Osteoblast (primary cell): ENCODE results near the gene HOXC13. TPM values are rescaled to one million over a fixed set of nuclear protein-coding genes. Genes with fewer than 3 reads are reported as not detected.

Experiments
- DNase-seq: peaks from one replicate; pipeline ENCODE4 v3.0.0; 2011; ENCODE audit warnings: low spot score, mixed read lengths; ENCODE audit not compliant: insufficient read length; ENCODE audit errors: missing footprints
- H2AFZ ChIP-seq: 2 replicates; pipeline ENCODE4 v1.6.0; 2011; ENCODE audit warnings: mild to moderate bottlenecking, low read length
- H3K27ac ChIP-seq: 2 replicates; pipeline ENCODE4 v1.5.1; 2011; ENCODE audit warnings: mild to moderate bottlenecking, low read depth, low read length, moderate library complexity
- H3K27me3 ChIP-seq: 2 replicates; pipeline ENCODE4 v1.6.0; 2012; ENCODE audit warnings: mild to moderate bottlenecking, control low read depth, inconsistent platforms, low read length, moderate library complexity; ENCODE audit not compliant: insufficient read depth
- H3K36me3 ChIP-seq: 2 replicates; pipeline ENCODE4 v1.5.1; 2011; ENCODE audit warnings: mild to moderate bottlenecking, low read length, control low read depth, moderate library complexity; ENCODE audit not compliant: insufficient read depth
- H3K4me1 ChIP-seq: 2 replicates; pipeline ENCODE4 v1.5.1; 2011; ENCODE audit warnings: mild to moderate bottlenecking, low read length, control low read depth, moderate library complexity; ENCODE audit not compliant: insufficient read depth
- H3K4me2 ChIP-seq: 2 replicates; pipeline ENCODE4 v1.6.0; 2011; ENCODE audit warnings: mild to moderate bottlenecking, low read length; ENCODE audit not compliant: insufficient read depth
- H3K4me3 ChIP-seq: fragments of 200-600 bp; sonication (generic); 3 replicates; pipeline ENCODE4 v1.5.1; 2012; ENCODE audit warnings: mild to moderate bottlenecking, low read length, inconsistent platforms; ENCODE audit not compliant: insufficient read depth
- H3K79me2 ChIP-seq: 2 replicates; pipeline ENCODE4 v1.6.0; 2012; ENCODE audit warnings: mild to moderate bottlenecking, low read length, control low read depth, inconsistent platforms; ENCODE audit not compliant: insufficient read depth
- H3K9me3 ChIP-seq: 2 replicates; pipeline ENCODE4 v1.5.1; 2011; ENCODE audit warnings: low read depth, low read length, control low read depth
- H4K20me1 ChIP-seq: 2 replicates; pipeline ENCODE4 v1.6.0; 2012; ENCODE audit warnings: mild to moderate bottlenecking, low read length, control low read depth; ENCODE audit not compliant: insufficient read depth
- total RNA-seq: library from RNA; depleted of rRNA; stranded (reverse); fragments of >200 nt; gene quantifications from 2 replicates; pipeline ENCODE4 v1.2.3, GENCODE V29; 2012
- TF ChIP-seq, protein P1 (sequence below): IDR thresholded peaks from 2 replicates; pipeline ENCODE4 v1.5.1; 2011; ENCODE audit warnings: mild to moderate bottlenecking, low read depth, low read length, moderate library complexity; ENCODE audit errors: extremely low read depth

Gene HOXC13
- total RNA-seq, 1 donor = not detected

DNA sequence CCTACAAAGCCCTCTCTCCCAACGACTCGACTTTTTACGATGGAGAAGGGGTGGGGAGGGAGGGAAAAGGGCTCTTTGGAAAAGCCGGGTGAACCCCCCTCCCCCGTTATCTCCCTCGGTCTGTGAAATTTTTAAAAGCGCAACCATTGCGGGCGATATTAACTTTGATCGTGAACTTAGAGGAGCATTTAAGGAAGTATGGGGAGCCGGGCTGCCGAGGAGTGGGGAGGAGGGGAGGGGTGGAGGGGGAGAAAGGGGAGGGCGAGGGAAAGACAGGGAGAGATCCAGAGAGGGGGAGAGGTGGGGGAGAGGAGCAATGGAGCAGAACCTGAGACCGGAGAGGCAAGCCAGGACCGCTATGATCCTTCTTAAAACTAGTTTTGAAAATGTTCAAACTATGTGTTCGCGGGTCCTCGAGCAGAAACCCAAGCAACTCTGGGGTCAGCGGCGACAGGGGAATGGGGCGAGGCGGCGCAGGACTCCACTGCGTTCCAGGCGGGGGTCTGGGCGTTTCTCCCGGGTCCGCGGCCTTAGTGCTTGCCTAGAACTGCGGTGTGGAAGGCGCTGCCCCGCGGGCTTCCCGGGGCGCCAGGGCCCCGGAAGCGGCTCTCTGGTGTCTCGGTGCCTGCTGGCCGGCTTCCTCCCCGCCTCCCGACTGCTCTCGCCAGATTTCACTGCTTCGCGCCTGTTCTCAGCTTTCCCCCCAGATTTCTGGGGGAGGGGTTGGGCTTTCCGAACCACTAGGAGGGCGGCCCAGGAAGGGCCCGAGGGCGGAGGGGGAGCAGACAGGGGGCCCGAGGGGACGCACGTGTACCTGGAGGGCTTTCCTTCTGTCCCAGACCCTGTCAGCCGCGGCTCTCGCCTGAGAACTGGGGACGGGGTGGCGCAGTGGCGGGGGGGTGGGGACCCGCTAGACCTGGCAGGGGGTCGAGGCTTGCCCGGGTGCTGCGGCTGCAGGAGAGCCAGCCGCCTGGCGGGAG lies 35.7 kb downstream of the HOXC13 start, which contains the start of gene HOTAIR:
Gene HOTAIR (minus strand): TSS at position 871 of the 980 bp plus-strand sequence.
- TF ChIP-seq, protein P1, sequence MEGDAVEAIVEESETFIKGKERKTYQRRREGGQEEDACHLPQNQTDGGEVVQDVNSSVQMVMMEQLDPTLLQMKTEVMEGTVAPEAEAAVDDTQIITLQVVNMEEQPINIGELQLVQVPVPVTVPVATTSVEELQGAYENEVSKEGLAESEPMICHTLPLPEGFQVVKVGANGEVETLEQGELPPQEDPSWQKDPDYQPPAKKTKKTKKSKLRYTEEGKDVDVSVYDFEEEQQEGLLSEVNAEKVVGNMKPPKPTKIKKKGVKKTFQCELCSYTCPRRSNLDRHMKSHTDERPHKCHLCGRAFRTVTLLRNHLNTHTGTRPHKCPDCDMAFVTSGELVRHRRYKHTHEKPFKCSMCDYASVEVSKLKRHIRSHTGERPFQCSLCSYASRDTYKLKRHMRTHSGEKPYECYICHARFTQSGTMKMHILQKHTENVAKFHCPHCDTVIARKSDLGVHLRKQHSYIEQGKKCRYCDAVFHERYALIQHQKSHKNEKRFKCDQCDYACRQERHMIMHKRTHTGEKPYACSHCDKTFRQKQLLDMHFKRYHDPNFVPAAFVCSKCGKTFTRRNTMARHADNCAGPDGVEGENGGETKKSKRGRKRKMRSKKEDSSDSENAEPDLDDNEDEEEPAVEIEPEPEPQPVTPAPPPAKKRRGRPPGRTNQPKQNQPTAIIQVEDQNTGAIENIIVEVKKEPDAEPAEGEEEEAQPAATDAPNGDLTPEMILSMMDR = no peak
- Histone ChIP-seq H3K36me3 (no peaks in the 10 kb centered on the region), H3K27me3 (peaks cover 27% of the 10 kb centered on the region), H3K79me2 (no peaks in the 10 kb centered on the region), H3K4me1 (peaks cover 9% of the 10 kb centered on the region), H3K27ac (peak within 1 kb of the TSS; percentile 45), H3K4me3 (peak within 1 kb of the TSS; percentile 83), H2AFZ (peak within 1 kb of the TSS; percentile 97), H3K4me2 (peak within 1 kb of the TSS; percentile 89), H4K20me1 (no peaks in the 10 kb centered on the region), H3K9me3 (no peaks in the 10 kb centered on the region)
- peak; percentile 97 for DNase-seq

DNA sequence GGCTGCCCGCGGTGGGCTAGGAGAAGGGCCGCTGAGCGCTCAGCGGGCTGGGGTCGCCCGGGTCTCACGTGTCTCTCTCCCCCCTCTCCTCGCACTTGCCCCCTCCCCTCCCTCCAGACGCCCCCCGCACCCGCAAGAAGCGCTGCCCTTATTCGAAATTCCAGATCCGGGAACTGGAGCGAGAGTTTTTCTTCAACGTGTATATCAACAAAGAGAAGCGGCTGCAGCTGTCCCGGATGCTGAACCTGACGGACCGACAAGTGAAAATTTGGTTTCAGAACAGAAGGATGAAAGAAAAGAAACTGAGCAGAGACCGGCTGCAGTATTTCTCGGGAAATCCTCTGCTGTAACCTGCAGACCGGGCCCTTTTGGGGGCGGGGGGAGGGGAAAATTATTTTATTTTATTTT lies 36.4 kb downstream of the HOXC13 start:
- no peak for DNase-seq
- Histone ChIP-seq H3K36me3 (no peaks in the 10 kb centered on the region), H3K9me3 (no peaks in the 10 kb centered on the region), H3K4me2 (peak overlapping the region; percentile 89), H3K4me3 (peak overlapping the region; percentile 83), H4K20me1 (no peaks in the 10 kb centered on the region), H3K4me1 (peaks cover 9% of the 10 kb centered on the region), H3K27ac (no peak overlapping the region), H3K79me2 (no peaks in the 10 kb centered on the region), H2AFZ (peak overlapping the region; percentile 97), H3K27me3 (peaks cover 21% of the 10 kb centered on the region)
- TF ChIP-seq, protein P1 = no peak

DNA sequence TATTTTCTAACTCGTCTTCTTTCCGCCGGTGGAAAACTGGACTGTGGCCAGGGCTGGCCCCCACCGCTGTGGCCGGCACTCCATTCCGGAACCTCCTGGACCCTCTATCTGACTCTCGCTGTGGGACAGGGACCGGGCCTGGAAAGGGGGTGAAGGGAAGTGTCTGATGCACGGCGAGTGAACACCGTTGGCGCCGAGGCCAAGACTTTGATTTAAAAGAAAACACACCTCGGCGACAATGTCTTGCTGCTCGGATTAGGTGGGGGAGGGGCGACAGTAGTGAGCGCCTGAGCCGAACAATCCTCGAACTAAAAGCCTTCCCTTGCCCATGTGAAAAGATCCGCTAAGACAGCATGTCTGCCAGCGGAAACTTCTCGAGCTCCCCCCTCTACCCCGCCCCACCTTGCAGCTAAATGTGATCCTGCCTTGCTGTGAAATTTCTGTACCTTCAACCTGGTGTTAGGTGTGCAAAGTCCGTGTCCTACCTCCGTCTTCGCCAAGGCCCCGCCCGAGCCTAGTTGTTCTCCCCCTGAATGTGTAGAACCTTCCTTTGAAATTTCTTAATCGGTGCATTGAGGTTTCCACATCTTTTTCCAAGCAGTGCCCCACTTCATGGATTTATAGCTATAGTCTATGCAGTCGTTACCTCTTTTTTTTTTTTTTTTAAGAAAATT lies 37.0 kb downstream of the HOXC13 start:
- Histone ChIP-seq H3K9me3 (no peaks in the 10 kb centered on the region), H2AFZ (no peak overlapping the region), H4K20me1 (no peaks in the 10 kb centered on the region), H3K4me1 (peaks cover 9% of the 10 kb centered on the region), H3K4me3 (no peak overlapping the region), H3K27ac (no peak overlapping the region), H3K4me2 (peak overlapping the region; percentile 89), H3K27me3 (peaks cover 18% of the 10 kb centered on the region), H3K36me3 (no peaks in the 10 kb centered on the region), H3K79me2 (no peaks in the 10 kb centered on the region)
- TF ChIP-seq, protein P1 = no peak
- DNase-seq = no peak
